GM18858 (cell line): ENCODE measurements around the gene ESRRB.

ENCODE experiments used
- ATAC-seq: cut with Tn5 transposase; IDR thresholded peaks from one replicate; pipeline ENCODE4 v1.9.1; 2021; ENCODE audit not compliant: unreplicated experiment

The ESRRB gene

DNA sequence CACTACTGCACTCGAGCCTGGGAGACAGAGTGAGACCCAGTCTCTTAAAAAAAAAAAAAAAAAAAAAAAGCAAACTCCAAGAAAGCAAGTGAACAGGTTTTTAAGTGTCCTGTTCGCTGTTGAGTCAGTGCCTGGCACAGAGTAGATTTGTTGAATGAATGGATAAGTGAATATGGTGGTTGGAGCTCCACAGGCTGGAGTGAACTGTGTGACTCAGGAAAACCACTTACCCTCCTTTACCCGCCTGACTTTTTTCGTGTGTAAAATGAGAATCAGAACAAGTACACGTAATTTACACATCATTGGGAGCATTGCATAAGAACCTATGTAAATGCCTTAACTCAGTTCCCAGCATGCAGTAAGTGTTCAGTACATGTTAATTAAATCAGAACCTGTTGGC, 24.0 kb upstream of the ESRRB start:
- ATAC-seq, result no peak

DNA sequence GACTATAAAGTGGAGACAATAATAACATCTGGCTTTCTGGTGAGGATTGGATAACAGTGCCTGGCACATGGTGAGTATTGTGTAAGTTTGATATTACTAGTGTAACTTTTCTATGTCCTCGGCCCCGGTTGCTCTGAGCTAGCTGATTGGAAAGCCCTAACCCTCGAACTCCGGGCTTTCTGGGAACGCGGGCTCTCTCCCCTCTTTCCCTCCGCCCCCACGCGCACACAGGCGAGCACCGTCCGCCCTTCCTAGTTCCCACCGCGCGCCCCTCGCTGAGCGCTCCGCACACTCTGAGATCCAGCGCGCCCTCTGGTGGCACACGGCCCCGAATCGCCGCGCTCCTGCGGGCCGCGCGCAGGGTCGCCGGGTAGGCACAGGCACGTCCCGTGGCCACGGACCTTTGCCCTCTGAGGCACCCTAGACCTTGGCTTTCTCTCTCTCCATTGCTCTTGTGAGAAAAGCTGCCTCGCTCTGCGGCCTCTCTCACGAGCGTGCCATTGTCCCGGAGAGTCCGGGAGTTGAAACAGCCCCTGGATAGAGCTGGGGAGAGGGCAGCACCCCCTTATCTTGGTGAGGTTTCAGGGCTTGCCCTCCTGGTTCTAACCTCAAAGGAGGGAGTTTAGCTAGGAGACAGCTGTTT, 23.2 kb upstream of the ESRRB start:
- no peak for ATAC-seq

DNA sequence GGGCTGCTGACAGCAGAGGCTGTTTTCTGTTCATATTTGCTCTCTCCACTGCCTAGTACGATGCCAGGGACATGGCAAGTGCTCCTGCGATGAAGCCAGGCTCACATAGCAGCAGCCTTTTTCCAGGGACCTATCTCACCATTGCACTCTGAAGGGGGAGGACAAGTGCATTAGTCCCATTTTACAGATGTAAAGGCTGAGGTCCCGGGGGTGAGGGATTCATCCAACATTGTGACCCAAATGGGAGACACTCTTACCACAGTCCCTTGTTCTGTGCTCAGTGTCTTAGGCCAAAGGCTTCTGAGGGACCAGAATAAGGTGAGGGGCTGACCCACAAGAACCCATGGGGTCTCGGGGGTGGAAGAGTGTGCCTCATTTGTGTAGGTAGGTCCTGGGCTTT, 21.6 kb upstream of the ESRRB start:
- ATAC-seq, result no peak

DNA sequence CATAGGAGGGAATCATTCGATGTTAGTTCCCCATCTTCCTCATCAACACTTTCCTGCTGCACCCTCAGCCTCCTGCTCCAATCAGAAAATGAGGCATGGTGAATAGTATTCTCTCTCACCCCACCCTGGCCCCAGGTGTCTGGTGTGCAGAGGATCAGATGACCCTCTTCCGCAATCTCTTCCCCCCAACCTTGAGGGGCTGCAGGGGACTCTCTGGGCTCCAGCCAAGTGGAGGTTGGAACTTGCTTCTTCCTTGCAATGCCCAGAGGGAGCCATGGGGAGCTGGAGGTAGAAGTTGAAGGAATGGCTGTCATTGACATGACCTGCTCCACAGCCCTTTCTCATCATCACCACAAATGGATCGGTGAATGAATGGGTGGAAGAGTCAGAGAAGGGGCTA, 20.2 kb upstream of the ESRRB start:
- no peak for ATAC-seq

DNA sequence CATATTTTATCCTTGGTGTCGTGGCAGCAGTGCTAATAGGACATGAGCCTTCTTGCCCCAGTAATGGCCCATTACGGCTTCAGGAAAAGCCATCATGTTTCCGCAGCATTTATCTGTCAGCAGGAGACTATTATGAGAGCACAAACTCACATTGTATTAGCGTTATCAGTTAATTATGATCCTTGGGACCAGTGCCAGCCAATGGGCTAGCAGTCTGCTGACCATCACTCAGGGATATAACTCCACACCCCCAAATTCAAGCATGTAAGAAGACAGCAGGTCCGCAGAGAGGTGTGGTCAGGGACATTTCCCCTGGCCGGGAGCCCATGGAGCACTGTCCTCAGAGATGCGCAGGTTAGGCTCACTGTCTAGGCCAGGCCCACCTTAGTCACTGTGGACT, 4.9 kb upstream of the ESRRB start:
- ATAC-seq, result no peak

DNA sequence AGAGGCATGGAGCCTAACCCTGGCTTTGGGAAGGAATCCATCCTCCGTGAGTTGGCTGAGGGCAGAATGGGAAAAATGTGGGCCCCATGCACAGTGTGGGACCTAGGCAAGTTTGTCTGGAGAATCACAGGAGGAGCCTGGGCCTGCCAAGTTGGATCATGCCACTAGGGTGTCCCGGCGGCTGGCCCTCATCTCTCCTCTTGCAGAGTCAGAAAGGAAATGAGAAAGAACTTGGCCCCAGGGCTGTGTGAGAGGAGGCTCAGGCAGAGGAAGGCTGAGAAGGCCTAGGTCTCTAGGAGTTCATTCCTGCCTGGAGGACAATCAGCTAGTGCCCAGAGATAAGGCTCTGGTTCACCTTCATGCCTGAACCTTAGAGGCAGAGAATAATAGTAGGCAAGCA, 2.5 kb upstream of the ESRRB start:
- no peak for ATAC-seq

DNA sequence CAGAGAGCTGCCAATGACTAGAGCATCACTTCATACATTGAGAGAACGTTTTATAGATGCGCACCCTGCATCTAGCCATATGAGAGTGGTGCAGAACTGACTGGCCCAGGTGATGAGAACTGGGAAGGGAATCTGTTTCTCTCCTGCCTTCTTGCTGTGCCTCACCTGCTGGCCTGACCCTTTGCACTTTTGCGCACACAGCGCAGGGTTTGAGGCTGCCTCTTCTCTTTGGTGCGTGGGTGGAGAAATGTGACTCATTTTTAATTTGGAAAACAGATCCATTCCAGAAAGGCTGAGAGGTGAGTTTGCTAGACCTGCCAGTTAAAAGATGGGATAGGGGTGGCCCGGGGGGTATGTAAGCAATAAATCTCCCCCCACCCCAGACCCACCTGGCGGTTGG, 453 bp upstream of the ESRRB start:
- no peak for ATAC-seq

DNA sequence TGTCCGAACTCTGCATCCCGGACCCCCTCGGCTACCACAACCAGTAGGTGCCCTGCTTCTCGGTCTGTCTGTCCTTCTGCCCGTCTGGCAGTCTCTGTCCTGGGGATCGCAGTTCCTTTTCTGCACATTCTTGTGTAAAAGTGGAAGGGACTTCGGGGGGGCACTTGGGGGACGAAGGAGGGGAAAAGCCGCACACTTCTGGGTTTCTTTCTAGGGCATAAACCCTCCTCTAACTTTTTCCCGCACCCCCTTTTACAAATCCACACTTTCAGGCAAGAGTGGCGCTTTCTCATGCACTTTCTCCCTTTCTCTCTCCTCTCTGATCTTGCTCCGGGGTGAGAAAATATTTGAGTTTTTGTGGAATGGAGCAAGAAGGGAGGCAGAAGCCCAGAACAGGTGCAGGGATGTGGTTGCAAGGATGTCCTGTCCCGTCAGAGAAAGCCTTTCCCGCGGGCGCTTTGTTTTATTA, 506 bp downstream of the ESRRB start:
- ATAC-seq, result no peak

DNA sequence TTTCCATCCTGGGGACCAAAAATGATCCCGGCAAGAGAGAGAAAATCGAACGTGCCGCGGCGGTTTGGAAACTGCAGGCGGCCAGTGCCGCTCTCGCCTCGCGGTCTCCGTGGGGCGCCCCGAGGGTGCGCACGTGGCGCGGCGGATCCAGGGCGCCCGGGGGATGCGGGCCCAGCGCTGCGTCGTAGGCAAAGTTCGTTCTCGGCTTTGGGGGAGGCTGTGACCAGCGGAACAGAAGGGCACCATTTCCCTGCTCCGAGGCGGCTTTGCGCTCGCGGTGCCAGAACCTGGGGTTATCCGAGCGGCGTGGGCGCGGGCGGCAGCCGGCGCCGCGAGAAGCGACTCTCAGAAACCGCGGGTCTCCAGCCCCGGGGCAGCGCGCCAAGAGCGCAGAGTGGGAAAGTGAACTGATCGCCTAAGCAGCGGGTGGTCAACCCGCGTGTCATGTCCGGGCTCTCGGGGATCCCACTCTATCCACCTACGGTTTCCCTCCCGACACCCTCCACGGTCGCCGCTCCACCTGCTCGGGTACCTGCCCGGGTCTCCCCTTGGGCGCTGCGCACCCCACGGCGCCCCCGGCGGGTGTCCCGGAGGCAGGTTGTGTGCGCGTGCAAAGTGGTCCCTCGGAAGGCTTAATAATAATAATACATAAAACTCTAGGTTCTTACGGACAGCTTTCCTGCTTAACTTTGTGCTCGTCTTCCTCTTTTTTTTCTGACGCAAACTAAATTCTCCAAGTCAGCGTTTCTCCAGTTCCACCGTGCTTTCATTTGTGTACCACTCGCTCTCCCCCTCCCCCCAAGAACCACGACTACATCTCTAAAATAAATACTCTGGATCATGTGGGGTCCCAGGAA, 1.2 kb downstream of the ESRRB start:
- ATAC-seq, result no peak

DNA sequence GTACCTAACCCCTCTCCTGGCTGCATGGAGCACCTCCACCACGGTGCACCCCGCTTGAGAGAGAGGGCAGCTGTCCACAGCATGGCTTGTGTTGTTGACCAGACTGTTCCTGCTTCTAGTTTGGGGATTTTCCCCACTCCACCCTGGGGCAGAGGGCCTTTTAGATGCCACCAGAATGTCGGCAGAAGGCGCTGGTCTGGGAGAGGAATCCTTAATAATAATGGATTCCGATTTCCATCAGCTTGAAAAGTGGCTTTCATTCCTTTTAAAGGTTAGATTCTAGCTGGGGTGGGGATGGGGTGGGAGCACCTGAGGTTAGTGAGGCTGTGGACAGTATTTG, 1.8 kb downstream of the ESRRB start:
- ATAC-seq, result no peak

DNA sequence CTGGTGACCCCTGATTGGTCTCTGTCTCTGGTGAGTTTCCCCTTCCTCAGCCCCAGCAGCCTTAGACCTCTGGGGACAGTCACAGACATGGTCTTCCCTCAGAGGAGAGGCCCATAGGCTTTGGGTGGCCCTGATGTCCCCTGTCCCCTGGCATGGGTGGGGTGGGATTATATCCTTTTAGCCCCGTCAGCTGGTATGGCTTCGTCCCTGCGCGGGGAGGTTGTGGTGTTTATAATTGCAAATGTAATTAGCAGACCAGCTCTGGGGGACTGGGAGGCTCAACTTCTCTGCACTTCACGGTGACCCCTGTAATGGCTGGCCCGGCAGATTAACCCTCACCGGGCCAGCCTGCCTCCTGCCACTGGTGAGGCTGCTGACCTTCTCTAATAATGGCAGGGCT, 5.1 kb downstream of the ESRRB start:
- ATAC-seq, result no peak

DNA sequence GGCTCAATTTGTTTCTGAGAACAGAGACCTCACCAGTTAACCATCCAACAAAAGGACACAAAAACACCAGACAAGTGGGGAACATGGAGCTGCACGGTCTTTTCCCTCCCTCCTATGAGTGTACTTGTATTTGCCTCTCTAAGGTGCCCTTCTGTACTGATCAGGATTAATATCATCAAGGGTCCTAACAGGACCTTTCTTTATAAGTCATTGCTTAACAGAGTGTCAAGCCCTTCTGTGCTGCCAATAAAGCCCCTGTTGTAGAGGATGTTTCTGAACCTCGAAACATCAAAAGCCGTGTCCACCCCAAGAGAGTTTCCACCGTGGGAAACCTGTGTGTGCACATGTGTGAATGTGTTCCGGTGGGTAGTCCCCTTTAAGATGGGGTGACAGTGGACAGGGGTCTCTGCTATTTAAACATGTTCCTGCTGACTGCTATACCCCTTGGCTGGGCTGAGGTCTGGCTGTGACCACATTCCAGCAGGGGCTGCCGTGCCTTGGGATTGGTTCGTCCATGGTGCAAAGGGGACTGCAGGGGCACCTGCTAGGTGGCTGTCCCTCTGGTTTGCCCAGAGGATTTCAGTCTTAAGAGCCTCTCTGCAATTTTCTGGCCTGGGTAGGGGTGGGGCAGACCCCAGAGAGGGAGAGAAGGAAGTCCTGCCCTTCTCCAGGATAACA, 6.0 kb downstream of the ESRRB start:
- no peak for ATAC-seq

DNA sequence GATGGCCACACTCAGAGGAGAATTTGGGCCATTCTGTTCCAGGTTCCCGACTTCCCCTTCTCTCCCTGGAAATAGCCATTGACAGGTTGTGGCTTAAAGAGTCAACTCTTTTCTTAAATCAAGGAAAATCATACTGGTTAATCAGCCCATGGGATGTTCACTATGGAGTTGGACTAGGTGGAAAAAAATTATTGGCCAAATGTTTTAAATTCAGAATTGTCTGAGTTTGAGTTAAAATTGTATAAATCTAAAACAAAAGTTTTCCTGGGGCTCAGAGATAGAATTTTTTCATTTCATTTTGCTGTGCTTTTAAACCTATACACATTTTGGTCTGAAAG, 6.5 kb downstream of the ESRRB start:
- no peak for ATAC-seq

DNA sequence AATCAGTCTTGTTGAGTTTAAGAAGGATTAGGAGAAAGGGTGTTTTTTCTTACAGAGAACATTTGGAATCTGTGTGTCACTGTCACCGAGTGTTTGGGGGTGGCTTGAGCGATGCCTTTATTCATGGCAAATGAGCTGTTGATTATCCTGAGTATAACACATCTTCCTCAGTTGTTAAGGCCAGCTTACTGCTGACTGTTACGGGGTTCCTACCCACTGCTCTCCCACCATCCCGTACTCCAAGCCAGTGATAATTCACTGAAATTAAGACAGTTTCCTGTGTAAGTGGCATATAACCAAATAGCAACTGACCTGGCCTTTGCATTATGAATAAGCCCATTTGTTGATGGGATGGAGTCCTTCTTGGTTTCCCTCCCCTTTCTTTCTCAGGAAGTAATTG, 9.5 kb downstream of the ESRRB start:
- ATAC-seq, result no peak

DNA sequence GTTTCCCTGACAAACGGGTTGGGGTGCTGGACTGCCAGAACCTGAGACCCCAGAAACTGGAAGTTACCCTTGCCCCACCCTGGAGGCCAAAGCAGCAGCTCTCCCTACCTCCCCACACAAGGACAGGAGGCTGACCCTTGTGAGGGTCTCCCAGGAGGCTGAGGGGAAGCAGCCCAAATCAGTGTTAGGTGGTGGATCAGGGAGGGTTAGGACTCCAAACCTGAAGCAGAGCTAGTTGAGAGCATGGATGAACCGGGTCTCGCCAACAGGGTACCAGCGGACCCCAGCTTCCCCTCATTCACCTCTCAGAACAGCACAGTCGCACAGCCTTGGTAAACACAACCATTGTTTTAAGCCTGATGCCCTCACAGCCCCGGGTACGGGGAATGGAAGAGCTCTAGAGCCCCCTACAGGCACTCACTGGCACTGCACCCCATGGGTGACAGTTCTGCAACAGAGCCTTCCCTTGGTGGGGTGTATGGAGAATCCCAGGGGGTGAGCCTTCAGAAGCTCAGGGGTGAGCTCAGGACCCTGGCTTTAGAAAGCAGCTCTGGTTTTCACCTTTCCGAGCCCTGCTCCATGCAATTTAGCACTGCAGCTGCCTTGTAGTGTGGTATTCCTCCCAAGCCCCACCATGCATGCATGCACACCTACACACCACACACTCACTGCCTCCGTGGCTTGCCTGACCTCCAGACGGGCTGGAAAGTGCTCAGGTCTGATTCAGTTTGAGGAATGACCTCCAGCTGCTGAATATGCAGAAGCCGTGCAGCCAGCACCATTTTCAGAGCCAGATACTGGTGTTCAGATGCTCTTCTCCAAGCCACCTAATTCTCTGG, 11.2 kb downstream of the ESRRB start:
- ATAC-seq, result no peak

DNA sequence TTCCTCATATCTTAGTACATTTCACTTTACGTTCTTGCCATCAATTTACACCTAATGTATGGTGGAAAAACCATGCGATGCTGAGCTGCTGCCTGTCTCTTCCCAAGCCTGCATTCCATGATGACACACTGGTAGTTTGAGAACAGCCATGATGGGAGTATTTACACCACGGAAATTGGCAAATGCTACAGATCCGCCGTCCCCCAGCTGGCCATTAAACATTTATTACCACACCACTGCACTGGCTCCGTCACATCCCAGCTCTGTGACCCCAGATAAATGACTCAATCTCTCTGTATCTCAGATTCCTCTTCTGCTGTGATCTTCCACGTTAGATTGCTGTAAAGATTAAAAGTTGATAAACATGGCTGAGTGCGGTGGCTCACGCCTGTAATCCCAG, 13.9 kb downstream of the ESRRB start:
- ATAC-seq, result no peak

DNA sequence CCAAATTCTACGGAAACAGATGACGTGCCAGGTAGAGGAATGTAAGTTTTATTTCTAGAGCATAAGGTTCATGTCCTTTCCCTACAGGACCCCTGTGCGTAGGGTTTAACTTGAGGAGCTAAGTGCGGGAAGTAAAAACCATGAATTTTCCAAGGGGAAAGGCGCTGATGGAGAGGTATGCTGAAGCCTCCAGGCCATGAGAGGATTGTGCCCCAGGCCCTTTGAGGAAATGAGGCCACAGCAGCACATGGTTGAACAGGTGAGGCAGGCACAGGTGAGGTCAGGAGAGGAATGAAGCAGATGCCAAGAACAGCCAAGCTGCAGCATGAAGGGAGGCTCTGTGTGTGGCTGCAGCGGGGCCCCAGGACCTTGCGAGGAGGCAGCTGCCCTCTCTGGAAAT, 14.7 kb downstream of the ESRRB start:
- no peak for ATAC-seq

DNA sequence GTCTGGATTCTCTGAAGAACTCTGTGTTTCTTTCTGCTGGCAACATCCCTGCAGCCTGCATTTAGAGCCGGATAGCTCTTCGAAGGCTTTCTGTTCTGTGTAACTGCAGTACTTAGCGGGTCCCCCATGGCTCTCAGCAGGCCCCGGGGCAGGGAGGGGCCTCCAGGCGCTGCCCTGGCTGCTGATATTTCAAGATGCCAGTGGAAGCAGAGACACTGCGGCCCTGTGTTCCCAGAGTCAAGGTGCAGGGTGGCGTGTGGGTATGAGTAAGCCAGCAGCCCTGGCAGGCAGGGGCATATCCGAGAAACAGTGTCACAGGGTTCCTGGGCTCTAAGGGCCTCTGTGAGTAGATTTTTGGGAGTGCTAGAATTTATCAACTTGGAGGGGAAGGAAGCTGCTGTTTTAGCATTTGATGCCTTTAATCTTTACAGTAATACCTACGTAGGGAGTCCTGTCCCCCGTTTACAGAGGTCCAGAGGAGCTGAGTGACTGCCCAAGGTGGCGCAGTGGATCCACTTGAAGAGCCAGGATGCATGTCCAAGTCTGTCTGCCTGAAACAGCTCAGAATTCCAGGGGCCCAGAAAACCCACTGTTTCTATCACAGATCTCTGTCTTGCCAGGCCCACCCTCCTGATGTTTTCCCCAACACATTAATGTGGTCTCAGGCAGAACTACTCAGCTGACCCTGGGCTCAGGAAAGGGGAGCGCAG, 16.2 kb downstream of the ESRRB start:
- ATAC-seq, result no peak

DNA sequence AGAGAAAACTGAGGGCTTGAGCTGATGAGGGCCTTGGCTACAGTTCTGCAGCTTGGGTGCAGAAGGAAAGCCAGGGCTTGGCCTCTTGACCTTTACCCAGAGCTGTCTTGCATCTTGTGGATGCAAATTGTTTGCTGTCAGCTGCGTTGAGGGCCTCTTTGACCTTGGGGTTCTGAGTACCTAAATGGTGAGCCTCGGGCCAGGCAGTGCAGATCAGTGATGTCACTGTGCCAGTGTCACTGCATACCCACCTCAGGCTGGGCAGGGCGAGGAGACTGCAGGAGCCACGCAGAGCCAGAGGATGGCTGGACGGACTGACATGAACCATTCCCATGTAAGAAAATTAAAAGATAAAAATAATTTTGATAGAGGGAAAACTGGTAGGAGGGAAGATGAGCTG, 18.6 kb downstream of the ESRRB start:
- no peak for ATAC-seq

DNA sequence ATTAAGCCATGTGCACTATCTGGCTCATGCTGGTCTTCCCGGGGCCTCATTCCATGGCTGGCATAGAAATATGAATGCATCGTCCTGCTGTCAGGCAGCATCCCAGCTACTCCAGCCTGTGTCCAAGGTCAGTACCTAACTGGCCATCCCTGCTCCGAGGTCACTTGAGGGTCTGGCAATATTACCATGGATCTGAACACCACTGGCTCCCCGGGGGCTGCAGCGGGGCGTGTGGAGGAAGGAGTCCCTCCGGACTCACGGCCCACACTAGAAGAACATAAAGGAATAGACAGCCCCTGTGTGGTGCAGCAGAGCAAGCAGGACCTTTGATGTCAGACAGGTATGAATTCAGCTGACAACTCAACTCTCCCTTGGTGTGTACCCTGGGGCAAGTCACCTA, 19.2 kb downstream of the ESRRB start:
- no peak for ATAC-seq

DNA sequence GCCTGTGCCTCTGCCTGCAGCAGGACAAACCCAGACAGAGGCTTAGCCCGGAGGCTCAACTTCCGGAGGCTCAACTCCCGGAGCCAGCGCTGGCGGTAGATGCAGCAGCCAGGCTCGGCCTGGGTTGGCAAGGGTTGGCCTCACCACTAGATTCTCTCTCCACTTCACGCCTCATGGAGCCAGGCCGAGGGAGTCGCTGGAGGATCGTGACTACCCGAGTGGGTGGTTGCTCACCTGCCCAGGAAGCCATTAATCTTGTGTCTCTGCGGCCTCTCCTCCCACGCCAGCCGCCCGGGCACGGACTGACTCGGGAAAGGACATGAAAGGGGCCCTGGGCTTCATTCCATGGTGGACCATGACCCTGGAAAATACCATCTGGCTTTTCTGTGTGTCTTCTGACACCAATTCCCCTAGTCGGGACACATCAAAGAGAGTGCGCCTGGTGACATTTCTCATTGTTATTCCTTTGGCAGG, 20.8 kb downstream of the ESRRB start:
- no peak for ATAC-seq
